NK-92 treated with Interleukin-12 subunit alpha and Interleukin-12 subunit beta, amount 100 ng/mL, for 24 hours (cell line): ENCODE measurements around the gene TRPM4.
"Not testable (repeated sequence)": the region's sequence is repeated elsewhere in the genome, so short reads cannot be mapped to it uniquely, and the experiment has no call there.

Experiments
- DNase-seq: peaks from one replicate; lab custom pipeline; 2025; lab: John Stamatoyannopoulos, UW

TRPM4 gene

GRCh38 chr19:49190781-49191180 lies 33.2 kb downstream of the TRPM4 start:
- DNase-seq, result no peak

- DNase-seq, result no peak
Measured at GRCh38 chr19:49193822-49194394, 36.3 kb downstream of the TRPM4 start.

- no peak for DNase-seq
Measured at GRCh38 chr19:49194408-49194807, 36.8 kb downstream of the TRPM4 start.

GRCh38 chr19:49196527-49197240 lies 39.1 kb downstream of the TRPM4 start:
- DNase-seq, result no peak

- no peak for DNase-seq
Measured at GRCh38 chr19:49200238-49200862, 42.8 kb downstream of the TRPM4 start.

GRCh38 chr19:49201042-49201441 lies 43.5 kb downstream of the TRPM4 start:
- no peak for DNase-seq

GRCh38 chr19:49205114-49205513 lies 47.5 kb downstream of the TRPM4 start:
- no peak for DNase-seq

- DNase-seq, result not testable (repeated sequence)
Measured at GRCh38 chr19:49209502-49209901, 51.9 kb downstream of the TRPM4 start.

GRCh38 chr19:49210108-49210900 lies 52.7 kb downstream of the TRPM4 start:
- DNase-seq, result no peak

- DNase-seq, result no peak
Measured at GRCh38 chr19:49210901-49211451, 53.4 kb downstream of the TRPM4 start.

GRCh38 chr19:49212016-49212701 lies 54.6 kb downstream of the TRPM4 start:
- DNase-seq, result no peak

- DNase-seq, result no peak
Measured at GRCh38 chr19:49213791-49214190, 56.2 kb downstream of the TRPM4 start.

- DNase-seq, result no peak
Measured at GRCh38 chr19:49214701-49215100, 57.1 kb downstream of the TRPM4 start.

GRCh38 chr19:49216071-49216470 lies 58.5 kb downstream of the TRPM4 start:
- no peak for DNase-seq

- no peak for DNase-seq
Measured at GRCh38 chr19:49217382-49217781, 59.8 kb downstream of the TRPM4 start.

- no peak for DNase-seq
Measured at GRCh38 chr19:49222011-49222410, 64.4 kb downstream of the TRPM4 start.

GRCh38 chr19:49222528-49222927 lies 64.9 kb downstream of the TRPM4 start:
- DNase-seq, result no peak

GRCh38 chr19:49223472-49223871 lies 65.9 kb downstream of the TRPM4 start:
- no peak for DNase-seq

- not testable (repeated sequence) for DNase-seq
Measured at GRCh38 chr19:49224441-49224840, 66.8 kb downstream of the TRPM4 start.

- peak; percentile 6 for DNase-seq
Measured at GRCh38 chr19:49224879-49225278, 67.3 kb downstream of the TRPM4 start.

- DNase-seq, result no peak
Measured at GRCh38 chr19:49229416-49229815, 71.8 kb downstream of the TRPM4 start.

- no peak for DNase-seq
Measured at GRCh38 chr19:49231389-49231788, 73.8 kb downstream of the TRPM4 start.
